EL (cell line): ENCODE measurements around the gene SYNJ1.
A peak's percentile ranks its signal among the peaks of the same experiment; 100 is the strongest.
"Not testable (repeated sequence)": the region's sequence is repeated elsewhere in the genome, so short reads cannot be mapped to it uniquely, and the experiment has no call there.

Experiments
- DNase-seq: peaks from one replicate; pipeline ENCODE4 v3.0.0-alpha.2; 2016

SYNJ1 gene

GRCh38 chr21:32682696-32683474 lies 44.9 kb downstream of the SYNJ1 start:
- DNase-seq, result no peak

- DNase-seq, result no peak
These were observed 53.1 kb downstream of the SYNJ1 start for GRCh38 chr21:32674731-32675130.

GRCh38 chr21:32674038-32674437 lies 53.8 kb downstream of the SYNJ1 start:
- DNase-seq, result no peak

- DNase-seq, result no peak
These were observed 61.6 kb downstream of the SYNJ1 start for GRCh38 chr21:32666258-32666657.

- not testable (repeated sequence) for DNase-seq
These were observed 63.7 kb downstream of the SYNJ1 start for GRCh38 chr21:32664095-32664494.

- not testable (repeated sequence) for DNase-seq
These were observed 65.8 kb downstream of the SYNJ1 start for GRCh38 chr21:32661981-32662380.

- not testable (repeated sequence) for DNase-seq
These were observed 66.6 kb downstream of the SYNJ1 start for GRCh38 chr21:32661026-32661782.

GRCh38 chr21:32658524-32658923 lies 69.3 kb downstream of the SYNJ1 start:
- DNase-seq, result no peak

GRCh38 chr21:32653326-32653901 lies 74.4 kb downstream of the SYNJ1 start:
- DNase-seq, result peak; percentile 20

GRCh38 chr21:32648165-32648564 lies 79.6 kb downstream of the SYNJ1 start:
- no peak for DNase-seq

- no peak for DNase-seq
These were observed 82.3 kb downstream of the SYNJ1 start for GRCh38 chr21:32645261-32646182.

GRCh38 chr21:32641710-32642698 lies 85.8 kb downstream of the SYNJ1 start:
- DNase-seq, result no peak

- peak; percentile 70 for DNase-seq
These were observed 101.1 kb downstream of the SYNJ1 start for GRCh38 chr21:32626621-32627196.

- not testable (repeated sequence) for DNase-seq
These were observed 109.6 kb downstream of the SYNJ1 start for GRCh38 chr21:32618218-32618617.

GRCh38 chr21:32613436-32614043 lies 114.3 kb downstream of the SYNJ1 start:
- DNase-seq, result no peak

- no peak for DNase-seq
These were observed 114.8 kb downstream of the SYNJ1 start for GRCh38 chr21:32612999-32613337.

- peak; percentile 96 for DNase-seq
These were observed 115.5 kb downstream of the SYNJ1 start, which contains the start of gene CFAP298 for GRCh38 chr21:32612075-32612998. CFAP298 (minus strand) TSS chr21:32612377; CDS start chr21:32612243, 134 bp downstream.

- DNase-seq, result peak; percentile 47
These were observed 116.3 kb downstream of the SYNJ1 start for GRCh38 chr21:32611471-32611997.

GRCh38 chr21:32610940-32611339 lies 116.9 kb downstream of the SYNJ1 start:
- DNase-seq, result not testable (repeated sequence)
